Skeletal muscle tissue (tissue), 4 donors: Measurements from ENCODE around the gene CLDN20. TPM values are rescaled to one million over a fixed set of nuclear protein-coding genes. Genes with fewer than 3 reads are reported as not detected.

Experiments
- H3K27ac ChIP-seq: one replicate; pipeline ENCODE4 v1.7.0; 2013; ENCODE audit warnings: mild to moderate bottlenecking, low read depth, low read length, inconsistent platforms
- H3K27me3 ChIP-seq, 3 donors: one replicate each; pipeline ENCODE4 v1.7.0; 2013; ENCODE audit warnings: low read length in 3 of 3; ENCODE audit not compliant: control insufficient read depth in 3 of 3, insufficient read depth in 3 of 3
- H3K36me3 ChIP-seq, 3 donors: one replicate each; pipeline ENCODE4 v1.7.0; 2013; ENCODE audit warnings: low read length in 3 of 3; ENCODE audit not compliant: control insufficient read depth in 3 of 3, insufficient read depth in 3 of 3
- H3K4me1 ChIP-seq, 3 donors: one replicate each; pipeline ENCODE4 v1.7.0; 2013; ENCODE audit warnings: low read length in 3 of 3, mild to moderate bottlenecking in 3 of 3; ENCODE audit not compliant: control insufficient read depth in 3 of 3, insufficient read depth in 3 of 3
- H3K4me3 ChIP-seq, 3 donors: one replicate each; pipeline ENCODE4 v1.7.0; 2013; ENCODE audit warnings: low read length in 3 of 3
- H3K9ac ChIP-seq, 3 donors: one replicate each; pipeline ENCODE4 v1.7.0; 2013; ENCODE audit warnings: low read length in 3 of 3, mild to moderate bottlenecking in 3 of 3, moderate library complexity in 2 of 3, low read depth in 1 of 3
- H3K9me3 ChIP-seq, 3 donors: one replicate each; pipeline ENCODE4 v1.7.0; 2013; ENCODE audit warnings: low read length in 3 of 3; ENCODE audit not compliant: control insufficient read depth in 3 of 3
- total RNA-seq: library from RNA; depleted of rRNA; stranded (reverse); fragments of >200 nt; gene quantifications from one replicate; pipeline ENCODE4 v1.2.3, GENCODE V29; 2014
- donor health status: Osteomylitis.

Gene CLDN20
- total RNA-seq, 1 donor from 2014 or later: not detected

- Histone ChIP-seq H3K9me3 (no peaks in the 10 kb centered on the region), H3K27me3 (no peaks in the 10 kb centered on the region), H3K27ac (peak overlapping the region; percentile 77), H3K9ac (peak overlapping the region; percentile 66 to 92 (median 81)), H3K36me3 (peaks cover 0 to 5% (median 3%) of the 10 kb centered on the region in 3 donors), H3K4me3 (peak overlapping the region; percentile 67 to 99 (median 96)), H3K4me1 (peaks cover 0 to 4% (median 3%) of the 10 kb centered on the region in 3 donors)
Measured at GRCh38 chr6:155314773-155315515, 51.1 kb downstream of the CLDN20 start.

GRCh38 chr6:155315516-155315871 is 51.7 kb downstream of the CLDN20 start:
- Histone ChIP-seq H3K36me3 (peaks cover 0 to 3% (median 0%) of the 10 kb centered on the region in 3 donors), H3K27ac (peak overlapping the region; percentile 77), H3K27me3 (no peaks in the 10 kb centered on the region), H3K4me1 (peaks cover 0 to 4% (median 3%) of the 10 kb centered on the region in 3 donors), H3K9me3 (no peaks in the 10 kb centered on the region), H3K4me3 (peak overlapping the region; percentile 67 to 99 (median 96)), H3K9ac (peak overlapping the region; percentile 66 to 92 (median 81))

DNA sequence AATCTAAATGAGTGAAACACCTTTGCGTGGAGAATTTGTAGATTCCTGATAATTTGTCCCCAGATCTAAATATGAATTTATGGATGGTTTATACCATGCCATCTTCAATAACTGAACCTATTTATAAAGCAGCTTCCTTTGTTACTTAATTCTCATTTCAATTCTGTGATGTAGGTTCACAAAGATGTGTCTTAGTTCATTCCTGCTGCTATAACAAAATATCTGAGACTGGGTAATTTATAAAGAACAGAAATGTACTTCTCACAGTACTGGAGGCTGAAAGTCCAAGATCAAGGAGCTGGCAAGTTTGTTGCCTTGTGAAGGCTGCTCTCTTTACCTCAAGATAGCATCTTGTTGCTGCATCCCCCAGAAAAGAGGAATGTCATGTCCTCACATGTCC is 52.6 kb downstream of the CLDN20 start:
- Histone ChIP-seq H3K9ac (no peak overlapping the region), H3K4me3 (no peak overlapping the region), H3K27ac (no peak overlapping the region), H3K36me3 (no peaks in the 10 kb centered on the region), H3K27me3 (no peaks in the 10 kb centered on the region), H3K4me1 (peaks cover 0 to 4% (median 3%) of the 10 kb centered on the region in 3 donors), H3K9me3 (no peaks in the 10 kb centered on the region)

GRCh38 chr6:155317186-155317585 is 53.4 kb downstream of the CLDN20 start:
- Histone ChIP-seq H3K9me3 (no peaks in the 10 kb centered on the region), H3K9ac (no peak overlapping the region), H3K27me3 (no peaks in the 10 kb centered on the region), H3K4me3 (no peak overlapping the region), H3K36me3 (no peaks in the 10 kb centered on the region), H3K27ac (no peak overlapping the region), H3K4me1 (peaks cover 0 to 4% (median 3%) of the 10 kb centered on the region in 3 donors)

DNA sequence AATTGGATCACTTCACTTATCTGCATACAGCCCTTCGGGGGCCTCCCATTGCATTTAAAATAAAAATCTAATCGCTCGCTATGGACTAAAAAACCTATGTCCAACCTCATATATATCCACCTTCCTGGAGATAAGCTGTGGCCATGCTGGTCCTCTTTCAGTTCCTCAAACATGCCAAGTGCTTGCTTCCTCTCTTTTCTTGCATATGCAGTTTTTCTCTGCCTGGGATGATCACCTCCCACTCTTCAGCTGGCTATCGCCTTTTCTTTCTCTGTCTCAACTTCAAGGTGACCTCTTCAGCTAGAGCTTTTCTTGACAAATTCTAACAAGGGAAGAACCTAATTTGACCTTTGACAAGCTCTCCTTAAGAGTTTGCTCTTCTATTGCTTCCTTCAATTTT is 56.1 kb downstream of the CLDN20 start:
- Histone ChIP-seq H3K27me3 (no peaks in the 10 kb centered on the region), H3K36me3 (no peaks in the 10 kb centered on the region), H3K27ac (no peak overlapping the region), H3K9ac (no peak overlapping the region), H3K4me3 (no peak overlapping the region), H3K4me1 (peaks cover 0 to 4% (median 1%) of the 10 kb centered on the region in 3 donors), H3K9me3 (no peaks in the 10 kb centered on the region)

- H3K27me3 ChIP-seq: no peaks in the 10 kb centered on the region
Measured at GRCh38 chr6:155324172-155324571, 60.4 kb downstream of the CLDN20 start.

DNA sequence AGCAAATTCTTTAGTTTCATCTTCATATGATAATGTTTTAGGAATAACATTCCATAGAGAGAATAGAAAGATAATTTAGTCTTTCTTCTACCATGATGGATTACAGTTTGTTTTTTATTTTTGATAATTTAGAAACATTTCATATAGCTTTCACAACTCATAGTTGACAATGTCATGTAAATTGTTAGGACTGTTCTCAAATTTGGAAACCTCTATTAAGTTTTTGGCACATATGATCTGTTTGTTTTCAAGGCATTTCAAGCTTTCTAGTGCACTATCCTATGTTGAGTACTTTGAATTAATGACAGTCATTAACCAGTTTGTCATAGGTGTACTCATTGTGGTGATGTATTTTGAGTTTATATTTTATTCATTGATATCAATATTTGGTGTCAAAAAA is 61.2 kb downstream of the CLDN20 start:
- Histone ChIP-seq H3K27me3 (no peaks in the 10 kb centered on the region), H3K27ac (no peak overlapping the region), H3K36me3 (no peaks in the 10 kb centered on the region), H3K4me3 (no peak overlapping the region), H3K4me1 (no peaks in the 10 kb centered on the region), H3K9ac (no peak overlapping the region), H3K9me3 (no peaks in the 10 kb centered on the region)

More at GRCh38 chr6:155324172-155324571, 60.4 kb downstream of the CLDN20 start:
- no peaks in the 10 kb centered on the region for H3K36me3 ChIP-seq
- no peak overlapping the region for H3K9ac ChIP-seq
- no peaks in the 10 kb centered on the region for H3K9me3 ChIP-seq
- H3K4me3 ChIP-seq: no peak overlapping the region
- H3K27ac ChIP-seq: no peak overlapping the region
- no peaks in the 10 kb centered on the region for H3K4me1 ChIP-seq

GRCh38 chr6:155325700-155326516 is 62.1 kb downstream of the CLDN20 start:
- Histone ChIP-seq H3K4me3 (no peak overlapping the region), H3K27ac (no peak overlapping the region), H3K36me3 (no peaks in the 10 kb centered on the region), H3K27me3 (no peaks in the 10 kb centered on the region), H3K4me1 (no peaks in the 10 kb centered on the region), H3K9ac (no peak overlapping the region), H3K9me3 (no peaks in the 10 kb centered on the region)
